ENCODE measurements around the gene RNF223. TPM values are rescaled to one million over a fixed set of nuclear protein-coding genes. Genes with fewer than 3 reads are reported as not detected.
"Not testable (repeated sequence)": the region's sequence is repeated elsewhere in the genome, so short reads cannot be mapped to it uniquely, and the experiment has no call there.

Gene RNF223
- total RNA-seq, 1 donor from 2014 or later = 7.5 TPM

- TF ChIP-seq, protein P1, sequence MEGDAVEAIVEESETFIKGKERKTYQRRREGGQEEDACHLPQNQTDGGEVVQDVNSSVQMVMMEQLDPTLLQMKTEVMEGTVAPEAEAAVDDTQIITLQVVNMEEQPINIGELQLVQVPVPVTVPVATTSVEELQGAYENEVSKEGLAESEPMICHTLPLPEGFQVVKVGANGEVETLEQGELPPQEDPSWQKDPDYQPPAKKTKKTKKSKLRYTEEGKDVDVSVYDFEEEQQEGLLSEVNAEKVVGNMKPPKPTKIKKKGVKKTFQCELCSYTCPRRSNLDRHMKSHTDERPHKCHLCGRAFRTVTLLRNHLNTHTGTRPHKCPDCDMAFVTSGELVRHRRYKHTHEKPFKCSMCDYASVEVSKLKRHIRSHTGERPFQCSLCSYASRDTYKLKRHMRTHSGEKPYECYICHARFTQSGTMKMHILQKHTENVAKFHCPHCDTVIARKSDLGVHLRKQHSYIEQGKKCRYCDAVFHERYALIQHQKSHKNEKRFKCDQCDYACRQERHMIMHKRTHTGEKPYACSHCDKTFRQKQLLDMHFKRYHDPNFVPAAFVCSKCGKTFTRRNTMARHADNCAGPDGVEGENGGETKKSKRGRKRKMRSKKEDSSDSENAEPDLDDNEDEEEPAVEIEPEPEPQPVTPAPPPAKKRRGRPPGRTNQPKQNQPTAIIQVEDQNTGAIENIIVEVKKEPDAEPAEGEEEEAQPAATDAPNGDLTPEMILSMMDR (IDR thresholded peaks at IDR 0.05; ENCODE audit: insufficient read depth, low read length, poor library complexity, severe bottlenecking) = no peak
- Histone ChIP-seq H3K36me3 (ENCODE audit: control insufficient read depth, insufficient read depth, low read length) (no peaks in the 10 kb centered on the region), H3K27me3 (ENCODE audit: control insufficient read depth, insufficient read depth, low read length) (no peaks in the 10 kb centered on the region), H3K4me3 (ENCODE audit: low read depth, low read length) (no peak overlapping the region)
- no peak for DNase-seq (ENCODE audit: low read depth)
Observed at GRCh38 chr1:1081311-1082238, 7.5 kb upstream of the RNF223 start.

DNA sequence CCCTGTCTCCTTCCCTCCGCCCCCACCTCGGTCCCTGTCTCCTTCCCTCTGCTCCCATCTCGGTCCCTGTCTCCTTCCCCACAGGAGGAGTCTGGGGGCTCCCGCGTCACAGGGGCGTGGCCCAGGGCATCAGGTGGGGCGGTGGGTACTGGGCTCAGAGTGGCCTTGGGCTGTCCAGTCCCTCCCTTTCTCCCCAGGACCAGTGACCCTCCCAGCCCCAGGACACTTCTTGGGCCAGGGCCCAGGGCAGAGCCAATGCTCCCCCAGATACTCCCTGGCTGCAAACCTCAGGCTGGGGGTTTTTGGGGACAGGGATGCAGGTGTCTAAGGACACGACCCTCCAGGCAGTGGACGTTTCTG, 6.8 kb upstream of the RNF223 start:
- Histone ChIP-seq H3K4me3 (ENCODE audit: low read depth, low read length) (no peak overlapping the region), H3K36me3 (ENCODE audit: control insufficient read depth, insufficient read depth, low read length) (no peaks in the 10 kb centered on the region), H3K27me3 (ENCODE audit: control insufficient read depth, insufficient read depth, low read length) (no peaks in the 10 kb centered on the region)
- TF ChIP-seq, protein P1 (IDR thresholded peaks at IDR 0.05; ENCODE audit: insufficient read depth, low read length, poor library complexity, severe bottlenecking) = no peak
- DNase-seq (ENCODE audit: low read depth) = no peak

GRCh38 chr1:1080122-1080757, 6.1 kb upstream of the RNF223 start:
- no peaks in the 10 kb centered on the region for H3K27me3 ChIP-seq (ENCODE audit: control insufficient read depth, insufficient read depth, low read length)
- TF ChIP-seq, protein P1 (IDR thresholded peaks at IDR 0.05; ENCODE audit: insufficient read depth, low read length, poor library complexity, severe bottlenecking) = no peak

DNA sequence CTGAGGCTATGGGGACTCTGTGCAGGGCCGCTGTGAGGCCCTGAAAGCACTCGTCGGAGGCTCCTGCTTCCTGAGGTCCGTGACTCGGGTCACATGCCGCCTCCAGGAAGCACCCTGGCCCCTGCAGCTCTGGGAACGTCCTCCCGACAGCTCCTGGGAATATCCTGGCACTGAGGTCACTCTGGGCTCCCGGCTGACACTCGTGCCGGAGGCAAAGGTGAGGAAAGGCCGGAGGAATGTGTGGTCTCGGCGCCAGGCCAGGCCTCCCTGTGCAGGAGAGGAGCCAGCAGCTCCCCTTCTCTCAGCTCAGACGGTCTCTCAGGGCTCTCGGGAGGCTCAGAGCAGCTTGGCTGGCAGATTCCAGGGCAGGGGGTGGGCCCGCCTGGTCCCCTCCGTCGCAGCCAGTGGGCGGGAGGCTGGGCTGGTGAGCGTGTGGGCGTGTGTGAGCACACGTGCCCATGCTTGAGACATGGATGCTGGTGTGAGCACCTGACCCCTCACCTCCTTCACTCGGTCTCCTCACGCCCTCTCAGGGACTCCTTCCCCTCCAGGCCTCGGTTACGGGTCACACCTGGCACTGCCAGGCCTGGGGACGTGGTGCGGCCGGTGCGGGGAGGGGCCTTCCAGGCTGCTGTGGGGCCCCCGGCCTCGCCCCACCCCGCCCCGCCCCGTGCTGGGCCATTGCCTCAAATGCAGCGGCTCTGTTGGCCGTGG, 5.5 kb upstream of the RNF223 start:
- DNase-seq (ENCODE audit: low read depth) = peak; percentile 82
- Histone ChIP-seq H3K4me3 (ENCODE audit: low read depth, low read length) (peak overlapping the region; percentile 10), H3K27me3 (ENCODE audit: control insufficient read depth, insufficient read depth, low read length) (peaks cover 3% of the 10 kb centered on the region), H3K36me3 (ENCODE audit: control insufficient read depth, insufficient read depth, low read length) (no peaks in the 10 kb centered on the region)
- TF ChIP-seq, protein P1 (IDR thresholded peaks at IDR 0.05; ENCODE audit: insufficient read depth, low read length, poor library complexity, severe bottlenecking) = no peak

More at GRCh38 chr1:1080122-1080757, 6.1 kb upstream of the RNF223 start:
- H3K4me3 ChIP-seq (ENCODE audit: low read depth, low read length) = no peak overlapping the region
- DNase-seq (ENCODE audit: low read depth) = no peak
- H3K36me3 ChIP-seq (ENCODE audit: control insufficient read depth, insufficient read depth, low read length) = no peaks in the 10 kb centered on the region

GRCh38 chr1:1077396-1077795, 3.3 kb upstream of the RNF223 start:
- not testable (repeated sequence) for H3K27me3 ChIP-seq (ENCODE audit: control insufficient read depth, insufficient read depth, low read length); H3K4me3 ChIP-seq (ENCODE audit: low read depth, low read length); H3K36me3 ChIP-seq (ENCODE audit: control insufficient read depth, insufficient read depth, low read length); DNase-seq (ENCODE audit: low read depth)
